ENCODE measurements around the gene C20orf144. TPM values are rescaled to one million over a fixed set of nuclear protein-coding genes. Genes with fewer than 3 reads are reported as not detected.

C20orf144 gene
- total and polyA plus RNA-seq, 9 of the 15 experiments (the other 6 are each of a cell fraction or from before 2014, with no cell fraction given): 0.04 to 0.23 (median 0.11) TPM; not detected in 2

DNA sequence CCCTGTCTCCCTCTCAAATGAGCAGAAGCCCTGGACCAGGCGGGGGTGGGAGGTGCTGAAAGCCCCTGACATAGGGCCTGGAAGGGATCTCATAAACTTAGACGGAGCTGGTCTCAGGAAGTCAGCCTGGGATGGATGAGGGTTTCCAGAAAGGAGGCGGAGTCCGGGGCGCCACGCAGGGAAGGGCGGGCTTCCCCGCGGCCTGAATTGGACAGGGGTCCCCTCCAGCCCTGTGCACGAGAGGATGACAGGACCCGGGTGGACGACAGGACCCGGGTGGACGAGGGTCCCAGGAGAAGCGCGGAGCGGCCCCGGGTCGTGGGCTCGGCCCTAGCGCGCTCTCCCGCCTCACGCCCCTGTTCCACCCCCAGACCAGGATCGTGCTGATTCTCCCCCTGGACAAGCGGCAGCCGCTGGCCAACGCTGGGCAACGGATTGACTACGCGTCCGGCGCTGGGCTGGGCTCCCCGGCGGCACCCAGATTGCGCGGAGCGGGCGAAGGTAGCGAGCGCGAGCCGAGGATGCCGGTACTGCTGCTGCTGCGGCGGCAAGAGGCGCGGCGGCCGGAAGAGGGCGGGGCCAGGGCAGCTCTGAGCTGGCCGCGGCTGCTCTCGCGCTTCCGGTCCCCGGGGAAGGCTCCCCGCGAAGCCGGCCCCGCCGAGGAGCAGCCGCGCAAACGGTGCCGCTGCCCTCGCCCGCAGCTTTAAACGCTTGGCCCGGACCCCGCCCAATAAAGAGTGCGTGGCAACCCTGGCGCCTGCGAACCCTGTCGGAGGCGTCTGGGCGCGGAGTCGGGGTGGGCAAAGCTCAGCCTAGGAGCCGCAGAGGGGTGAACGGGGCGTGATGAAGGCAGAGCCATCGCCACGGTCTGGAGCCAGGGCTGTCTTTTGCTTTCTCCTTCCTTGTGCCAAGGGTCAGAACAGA is 1.3 kb downstream of the C20orf144 start (continued):
- TF ChIP-seq MYC (IDR thresholded peaks at IDR 0.05; ENCODE audit: low read depth, low read length) (no peak), MYC (CRISPR knock-in tag; IDR thresholded peaks at IDR 0.05; ENCODE audit: borderline replicate concordance, low read depth) (0 out of 2 replicates have a peak, but pooled peaks have one; percentile 25), ZNF212 (CRISPR knock-in tag; IDR thresholded peaks at IDR 0.05) (no peak), HNRNPLL (IDR thresholded peaks at IDR 0.05; ENCODE audit: low read depth, low read length, poor library complexity, severe bottlenecking) (peak; percentile 65), EGR1 (conservative IDR thresholded peaks at IDR 0.05) (peak; percentile 25), NFE2L1 (tag; IDR thresholded peaks at IDR 0.05; ENCODE audit: borderline replicate concordance, low read depth) (no peak), XRCC3 (IDR thresholded peaks at IDR 0.05) (no peak), TSC22D4 (tag; IDR thresholded peaks at IDR 0.05) (no peak), JUN (IDR thresholded peaks at IDR 0.05; ENCODE audit: borderline replicate concordance, low read depth, low read length) (no peak), JUN (CRISPR knock-in tag; IDR thresholded peaks at IDR 0.05; ENCODE audit: borderline replicate concordance) (no peak), ZFP36 (IDR thresholded peaks at IDR 0.05; ENCODE audit: low read depth, low read length, partially characterized antibody) (no peak), PHTF2 (CRISPR knock-in tag; IDR thresholded peaks at IDR 0.05) (no peak), ZNF316 (IDR thresholded peaks at IDR 0.05) (no peak), ZBTB17 (CRISPR knock-in tag; IDR thresholded peaks at IDR 0.05) (peak; percentile 31; the same call in 1 of the 2 replicates), STAT5A (IDR thresholded peaks at IDR 0.05; ENCODE audit: borderline replicate concordance, low read length) (no peak)
- TF ChIP-seq, protein P1, sequence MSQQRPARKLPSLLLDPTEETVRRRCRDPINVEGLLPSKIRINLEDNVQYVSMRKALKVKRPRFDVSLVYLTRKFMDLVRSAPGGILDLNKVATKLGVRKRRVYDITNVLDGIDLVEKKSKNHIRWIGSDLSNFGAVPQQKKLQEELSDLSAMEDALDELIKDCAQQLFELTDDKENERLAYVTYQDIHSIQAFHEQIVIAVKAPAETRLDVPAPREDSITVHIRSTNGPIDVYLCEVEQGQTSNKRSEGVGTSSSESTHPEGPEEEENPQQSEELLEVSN (IDR thresholded peaks at IDR 0.05; ENCODE audit: borderline replicate concordance in 1 of 2, extremely low read depth in 1 of 2, insufficient read depth in 1 of 2, insufficient read length in 1 of 2, low read depth in 1 of 2, low read length in 1 of 2, poor library complexity in 1 of 2, severe bottlenecking in 1 of 2): peak; percentile 62 to 74
- TF ChIP-seq, protein P2, sequence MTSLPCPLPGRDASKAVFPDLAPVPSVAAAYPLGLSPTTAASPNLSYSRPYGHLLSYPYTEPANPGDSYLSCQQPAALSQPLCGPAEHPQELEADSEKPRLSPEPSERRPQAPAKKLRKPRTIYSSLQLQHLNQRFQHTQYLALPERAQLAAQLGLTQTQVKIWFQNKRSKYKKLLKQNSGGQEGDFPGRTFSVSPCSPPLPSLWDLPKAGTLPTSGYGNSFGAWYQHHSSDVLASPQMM (CRISPR knock-in tag; IDR thresholded peaks at IDR 0.05): no peak
- TF ChIP-seq, protein P3, sequence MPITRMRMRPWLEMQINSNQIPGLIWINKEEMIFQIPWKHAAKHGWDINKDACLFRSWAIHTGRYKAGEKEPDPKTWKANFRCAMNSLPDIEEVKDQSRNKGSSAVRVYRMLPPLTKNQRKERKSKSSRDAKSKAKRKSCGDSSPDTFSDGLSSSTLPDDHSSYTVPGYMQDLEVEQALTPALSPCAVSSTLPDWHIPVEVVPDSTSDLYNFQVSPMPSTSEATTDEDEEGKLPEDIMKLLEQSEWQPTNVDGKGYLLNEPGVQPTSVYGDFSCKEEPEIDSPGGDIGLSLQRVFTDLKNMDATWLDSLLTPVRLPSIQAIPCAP (CRISPR knock-in tag; IDR thresholded peaks at IDR 0.05; ENCODE audit: borderline replicate concordance): no peak
- TF ChIP-seq, protein P4, sequence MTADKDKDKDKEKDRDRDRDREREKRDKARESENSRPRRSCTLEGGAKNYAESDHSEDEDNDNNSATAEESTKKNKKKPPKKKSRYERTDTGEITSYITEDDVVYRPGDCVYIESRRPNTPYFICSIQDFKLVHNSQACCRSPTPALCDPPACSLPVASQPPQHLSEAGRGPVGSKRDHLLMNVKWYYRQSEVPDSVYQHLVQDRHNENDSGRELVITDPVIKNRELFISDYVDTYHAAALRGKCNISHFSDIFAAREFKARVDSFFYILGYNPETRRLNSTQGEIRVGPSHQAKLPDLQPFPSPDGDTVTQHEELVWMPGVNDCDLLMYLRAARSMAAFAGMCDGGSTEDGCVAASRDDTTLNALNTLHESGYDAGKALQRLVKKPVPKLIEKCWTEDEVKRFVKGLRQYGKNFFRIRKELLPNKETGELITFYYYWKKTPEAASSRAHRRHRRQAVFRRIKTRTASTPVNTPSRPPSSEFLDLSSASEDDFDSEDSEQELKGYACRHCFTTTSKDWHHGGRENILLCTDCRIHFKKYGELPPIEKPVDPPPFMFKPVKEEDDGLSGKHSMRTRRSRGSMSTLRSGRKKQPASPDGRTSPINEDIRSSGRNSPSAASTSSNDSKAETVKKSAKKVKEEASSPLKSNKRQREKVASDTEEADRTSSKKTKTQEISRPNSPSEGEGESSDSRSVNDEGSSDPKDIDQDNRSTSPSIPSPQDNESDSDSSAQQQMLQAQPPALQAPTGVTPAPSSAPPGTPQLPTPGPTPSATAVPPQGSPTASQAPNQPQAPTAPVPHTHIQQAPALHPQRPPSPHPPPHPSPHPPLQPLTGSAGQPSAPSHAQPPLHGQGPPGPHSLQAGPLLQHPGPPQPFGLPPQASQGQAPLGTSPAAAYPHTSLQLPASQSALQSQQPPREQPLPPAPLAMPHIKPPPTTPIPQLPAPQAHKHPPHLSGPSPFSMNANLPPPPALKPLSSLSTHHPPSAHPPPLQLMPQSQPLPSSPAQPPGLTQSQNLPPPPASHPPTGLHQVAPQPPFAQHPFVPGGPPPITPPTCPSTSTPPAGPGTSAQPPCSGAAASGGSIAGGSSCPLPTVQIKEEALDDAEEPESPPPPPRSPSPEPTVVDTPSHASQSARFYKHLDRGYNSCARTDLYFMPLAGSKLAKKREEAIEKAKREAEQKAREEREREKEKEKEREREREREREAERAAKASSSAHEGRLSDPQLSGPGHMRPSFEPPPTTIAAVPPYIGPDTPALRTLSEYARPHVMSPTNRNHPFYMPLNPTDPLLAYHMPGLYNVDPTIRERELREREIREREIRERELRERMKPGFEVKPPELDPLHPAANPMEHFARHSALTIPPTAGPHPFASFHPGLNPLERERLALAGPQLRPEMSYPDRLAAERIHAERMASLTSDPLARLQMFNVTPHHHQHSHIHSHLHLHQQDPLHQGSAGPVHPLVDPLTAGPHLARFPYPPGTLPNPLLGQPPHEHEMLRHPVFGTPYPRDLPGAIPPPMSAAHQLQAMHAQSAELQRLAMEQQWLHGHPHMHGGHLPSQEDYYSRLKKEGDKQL (CRISPR knock-in tag; IDR thresholded peaks at IDR 0.05; ENCODE audit: borderline replicate concordance): 0 out of 2 replicates have a peak, but pooled peaks have one; percentile 35

Data from K562 (cell line).